Measurements from ENCODE around the gene RTL3. TPM values are rescaled to one million over a fixed set of nuclear protein-coding genes. Genes with fewer than 3 reads are reported as not detected.

RTL3 gene, protein sequence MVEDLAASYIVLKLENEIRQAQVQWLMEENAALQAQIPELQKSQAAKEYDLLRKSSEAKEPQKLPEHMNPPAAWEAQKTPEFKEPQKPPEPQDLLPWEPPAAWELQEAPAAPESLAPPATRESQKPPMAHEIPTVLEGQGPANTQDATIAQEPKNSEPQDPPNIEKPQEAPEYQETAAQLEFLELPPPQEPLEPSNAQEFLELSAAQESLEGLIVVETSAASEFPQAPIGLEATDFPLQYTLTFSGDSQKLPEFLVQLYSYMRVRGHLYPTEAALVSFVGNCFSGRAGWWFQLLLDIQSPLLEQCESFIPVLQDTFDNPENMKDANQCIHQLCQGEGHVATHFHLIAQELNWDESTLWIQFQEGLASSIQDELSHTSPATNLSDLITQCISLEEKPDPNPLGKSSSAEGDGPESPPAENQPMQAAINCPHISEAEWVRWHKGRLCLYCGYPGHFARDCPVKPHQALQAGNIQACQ
- total RNA-seq (2012; rRNA removed) (0.83 and 1.1 TPM in 2 replicates), polyA plus RNA-seq (2012; rRNA removed) (1.1 and 1.2 TPM in 2 replicates), Bru-seq, nascent RNA (percentile 25 among the genes with signal in this experiment), BruChase-seq, experiment 1, labeled RNA remaining after a 6-hour chase (not detected), BruChase-seq, experiment 2, labeled RNA remaining after a 2-hour chase (not detected)
- 0.26 and 0.57 TPM in 2 replicates for polyA plus RNA-seq (2012; cell fraction: cytosol; rRNA removed)
- 0.24 and 0.44 TPM in 2 replicates for polyA plus RNA-seq (2012; cell fraction: nucleus; rRNA removed; ENCODE audit: low replicate concordance)
- long read RNA-seq: 0 reads

DNA sequence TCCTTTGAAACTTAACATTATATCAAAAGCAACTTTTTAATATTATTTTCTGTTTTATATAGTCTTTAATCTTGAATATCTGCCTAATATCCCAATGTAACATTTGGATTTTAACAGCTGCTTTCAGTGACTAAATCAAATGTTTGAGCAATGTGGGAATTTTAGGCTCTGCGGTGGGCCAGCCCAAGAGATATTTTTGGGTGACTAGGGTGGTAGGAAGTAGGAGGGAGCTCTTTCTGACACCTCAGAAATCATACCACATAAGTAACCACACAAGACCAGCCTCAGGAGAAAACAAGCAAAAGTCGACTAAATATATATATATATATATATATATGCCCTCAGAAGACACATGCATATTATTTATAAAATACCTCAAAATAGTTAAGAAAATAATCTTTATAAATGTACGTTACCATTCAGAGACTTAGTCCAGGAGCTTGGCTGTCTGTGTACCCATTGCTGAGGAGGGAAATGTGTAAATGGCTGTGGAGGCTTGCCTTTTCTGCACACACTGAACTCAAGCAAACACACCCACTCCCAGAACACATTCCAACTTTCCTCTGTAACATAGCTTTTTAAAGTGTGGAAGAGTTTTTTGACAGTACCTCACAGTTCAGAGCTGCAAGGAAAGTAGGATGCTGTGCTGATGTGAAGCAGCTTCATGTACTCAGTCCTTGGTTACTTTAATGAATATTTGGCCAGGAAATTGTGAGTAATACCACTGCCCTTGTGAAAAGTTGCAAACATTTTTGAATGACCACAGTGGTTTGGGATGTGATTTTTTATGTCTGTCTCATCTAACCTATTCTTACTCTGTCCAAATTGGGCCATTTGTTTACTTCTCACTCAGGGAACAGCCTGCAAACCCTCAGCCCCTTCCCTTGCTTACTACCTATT lies at the start of gene RTL3:
TSS of gene RTL3 (minus strand) at position 484 of the 900 bp plus-strand sequence. CDS start 908 bp downstream, outside the sequence.
- Histone ChIP-seq H2BK15ac (ENCODE audit: low read depth, low read length) (peak within 1 kb of the TSS; percentile 81; the same call in 2 of the 3 replicates), H3K4me1 (ENCODE audit: control insufficient read depth, insufficient read depth, low read length) (peaks cover 3% of the 10 kb centered on the region), H3K27ac (ENCODE audit: insufficient read depth, low read length) (no peak within 1 kb of the TSS), H2BK5ac (ENCODE audit: low read depth, low read length, poor library complexity, severe bottlenecking) (peak within 1 kb of the TSS; percentile 35), H3K14ac (replicated peaks; ENCODE audit: low read depth, low read length) (no peak within 1 kb of the TSS; the same call in 1 of the 2 replicates), H2AK5ac (ENCODE audit: low read depth, low read length) (peak within 1 kb of the TSS; percentile 5; the same call in 1 of the 2 replicates), H3K27me3 (ENCODE audit: control insufficient read depth, insufficient read depth, low read length) (no peaks in the 10 kb centered on the region; the same call in 1 of the 2 replicates), H3K4ac (ENCODE audit: low read depth, low read length) (peak within 1 kb of the TSS; percentile 73), H2BK20ac (ENCODE audit: low read depth, low read length) (peak within 1 kb of the TSS; percentile 72), H4K91ac (ENCODE audit: insufficient read depth, low read depth, low read length) (peak within 1 kb of the TSS; percentile 50), H3K36me3 (ENCODE audit: control insufficient read depth, insufficient read depth, low read length) (no peaks in the 10 kb centered on the region), H3K4me3 (ENCODE audit: insufficient read depth, low read depth, low read length) (no peak within 1 kb of the TSS), H2AFZ (replicated peaks; ENCODE audit: low read length, poor library complexity) (no peak within 1 kb of the TSS), H3K79me1 (ENCODE audit: low read depth in 1 of 2, low read length in 2 of 2) (no peaks in the 10 kb centered on the region), H2AK9ac (replicated peaks; ENCODE audit: low read depth, low read length, poor library complexity) (no peak within 1 kb of the TSS), H3K4me2 (ENCODE audit: low read depth, low read length) (peak within 1 kb of the TSS; percentile 57; the same call in 1 of the 2 replicates), H4K5ac (ENCODE audit: low read depth, low read length) (no peak within 1 kb of the TSS), H3K23ac (ENCODE audit: low read depth, low read length) (peak within 1 kb of the TSS; percentile 4; the same call in 1 of the 2 replicates), H3K9me3 (ENCODE audit: control insufficient read depth, insufficient read depth, low read length) (no peaks in the 10 kb centered on the region), H3K56ac (ENCODE audit: extremely low read depth, insufficient read depth, low read length) (no peak within 1 kb of the TSS; the same call in 1 of the 2 replicates), H3K9me1 (ENCODE audit: insufficient read depth, low read length) (peaks cover 4% of the 10 kb centered on the region; the same call in 1 of the 2 replicates), H3K9ac (ENCODE audit: low read depth, low read length) (no peak within 1 kb of the TSS), H2BK120ac (ENCODE audit: low read depth, low read length) (peak within 1 kb of the TSS; percentile 72), H4K8ac (ENCODE audit: low read depth in 2 of 2, low read length in 2 of 2) (peak within 1 kb of the TSS; percentile 42 to 69; a peak in 2 of 4 replicates), H4K20me1 (ENCODE audit: insufficient read depth, low read length) (no peaks in the 10 kb centered on the region), H3K18ac (ENCODE audit: low read depth, low read length) (peak within 1 kb of the TSS; percentile 54; the same call in 1 of the 2 replicates)
- in situ Hi-C loops (cut with MboI; ENCODE audit: low sequenced_read_pairs): no loop called here
- intact Hi-C loops (cut with micrococcal nuclease): no loop called here
- dilution Hi-C loops (cut with HindIII; ENCODE audit: low sequenced_read_pairs, unreplicated experiment): no loop called here
- peak; percentile 78 for DNase-seq
- ATAC-seq (ENCODE audit: low read depth): peak; percentile 87
- TF ChIP-seq BHLHE40 (IDR thresholded peaks at IDR 0.05; ENCODE audit: low read depth, low read length) (no peak), SMC3 (IDR thresholded peaks at IDR 0.05; ENCODE audit: low read depth, low read length) (no peak), CEBPB (IDR thresholded peaks at IDR 0.05; ENCODE audit: low read depth, low read length) (peak; percentile 27; the same call in 1 of the 2 replicates), MAZ (IDR thresholded peaks at IDR 0.05; ENCODE audit: borderline replicate concordance, low read depth, low read length) (no peak)
- no CpG with 5 or more reads among the region's 3 CpGs for WGBS, 2 experiments (ENCODE audit: extremely low coverage in 2 of 2, insufficient read length in 1 of 2)
- POLR2A ChIA-PET (ENCODE audit: unreplicated experiment): no interaction called here
- CTCF ChIA-PET: interaction anchor here (0.5 kb wide), 1 partner anchor 14 kb away, joined by 3 read pairs; no protein-coding TSS in a partner anchor
- no TSS peak for BruUV-seq (replicated peaks)

Measured in IMR-90 (cell line).